Activated T-cell treated with anti-CD3 and anti-CD28 coated beads, Interleukin-2, amount 50 U/mL, for 48 hours (primary cell): ENCODE data around the gene RNF7.
A peak's percentile ranks its signal among the peaks of the same experiment; 100 is the strongest.
"Not testable (repeated sequence)": the region's sequence is repeated elsewhere in the genome, so short reads cannot be mapped to it uniquely, and the experiment has no call there.

Experiments used
- DNase-seq, 2 experiments: peaks; one replicate each; pipeline ENCODE4 v3.0.0-alpha.2; 2020

The RNF7 gene

DNA sequence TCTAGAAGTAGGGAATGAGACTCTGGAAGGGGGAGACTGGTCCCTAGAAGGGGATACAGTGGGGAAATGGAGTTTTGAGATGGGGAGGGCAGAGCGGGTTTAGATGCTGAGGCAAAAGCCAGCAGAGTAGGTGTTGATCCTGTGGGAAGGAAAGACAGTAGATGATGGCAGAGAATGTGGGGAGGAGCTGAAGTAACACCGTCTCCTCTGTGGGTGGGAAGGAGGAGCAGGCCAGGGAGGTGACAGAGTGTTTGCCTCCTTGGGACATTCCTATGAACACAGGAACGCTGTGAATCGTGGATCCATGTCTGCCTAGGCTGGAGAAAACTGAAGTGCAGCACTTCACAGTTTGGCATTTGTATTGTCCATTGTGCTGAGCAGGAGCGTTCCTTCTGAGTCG, 45.5 kb downstream of the RNF7 start:
- no peak for DNase-seq

DNA sequence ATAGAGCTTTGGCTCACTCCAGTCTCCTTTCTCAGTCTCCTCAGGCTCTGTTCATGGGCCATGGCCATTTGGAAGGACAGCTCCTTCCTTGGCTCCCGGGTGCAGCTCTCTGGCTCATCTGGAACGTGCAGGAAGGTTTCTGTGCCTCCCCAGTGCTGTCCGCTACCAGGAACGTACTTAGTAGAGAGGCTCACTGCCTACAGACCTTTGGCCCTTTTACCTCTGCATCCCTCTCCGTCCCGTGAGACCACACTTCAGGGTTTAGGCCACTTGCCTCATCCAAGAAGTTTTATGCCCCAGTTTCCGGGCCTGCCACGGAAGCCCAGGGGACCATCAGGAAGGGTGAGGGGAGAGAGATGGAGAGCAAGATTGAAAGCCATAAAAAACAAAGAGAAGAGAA, 46.0 kb downstream of the RNF7 start:
- DNase-seq, result no peak

DNA sequence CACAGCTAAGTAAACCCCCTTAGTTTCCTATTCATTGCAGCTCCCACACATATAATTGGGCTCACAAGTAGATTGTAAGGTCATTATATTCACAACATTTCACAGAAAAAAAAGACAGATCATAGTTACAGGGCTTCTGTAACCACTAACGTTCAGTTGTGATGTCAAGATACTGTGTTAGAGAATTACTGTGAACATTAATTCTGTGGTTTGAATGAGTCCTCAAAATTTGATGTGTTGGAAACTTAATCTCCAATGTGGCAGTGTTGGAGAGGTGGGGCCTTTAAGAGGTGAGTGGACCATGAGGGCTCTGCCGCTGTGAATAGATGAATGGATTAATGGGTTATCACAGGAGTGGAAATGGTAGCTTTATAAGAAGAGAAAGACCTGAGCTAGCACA, 46.4 kb downstream of the RNF7 start:
- no peak for DNase-seq

DNA sequence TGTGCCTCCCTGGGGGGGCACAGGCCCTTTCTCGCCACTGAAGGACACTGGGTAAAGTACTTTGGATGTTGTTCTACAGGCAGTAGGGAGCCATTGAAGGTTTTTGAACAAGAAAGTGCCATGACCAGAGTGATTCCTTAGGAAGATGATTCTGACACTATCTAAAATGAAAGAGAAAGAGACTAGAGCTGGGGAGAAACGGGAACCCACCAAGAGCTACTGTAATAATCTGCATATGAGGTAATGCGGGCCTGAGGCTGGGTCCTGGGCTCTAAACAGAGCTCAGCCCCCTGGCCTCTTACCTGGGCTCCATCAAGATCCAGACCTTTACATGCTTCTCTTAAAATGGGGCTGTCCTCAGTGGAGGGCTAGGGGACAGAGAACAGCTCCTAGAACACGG, 50.1 kb downstream of the RNF7 start:
- no peak for DNase-seq

DNA sequence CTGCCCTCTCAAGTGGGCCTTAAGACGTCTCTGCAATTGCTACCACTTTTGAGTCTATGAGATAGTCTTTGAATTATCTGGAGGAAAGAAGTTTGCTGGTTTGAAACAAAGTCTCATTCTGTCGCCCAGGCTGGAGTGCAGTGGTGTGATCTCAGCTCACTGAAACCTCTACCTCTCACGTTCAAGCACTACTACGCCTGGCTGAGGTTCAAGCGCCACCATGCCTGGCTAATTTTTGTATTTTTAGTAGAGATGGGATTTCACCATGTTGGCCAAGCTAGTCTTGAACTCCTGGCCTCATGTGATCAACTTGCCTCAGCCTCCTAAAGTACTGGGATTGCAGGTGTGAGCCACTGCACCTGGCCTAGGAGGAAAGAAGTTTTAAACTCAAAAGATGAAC, 50.7 kb downstream of the RNF7 start:
- DNase-seq, result not testable (repeated sequence)

DNA sequence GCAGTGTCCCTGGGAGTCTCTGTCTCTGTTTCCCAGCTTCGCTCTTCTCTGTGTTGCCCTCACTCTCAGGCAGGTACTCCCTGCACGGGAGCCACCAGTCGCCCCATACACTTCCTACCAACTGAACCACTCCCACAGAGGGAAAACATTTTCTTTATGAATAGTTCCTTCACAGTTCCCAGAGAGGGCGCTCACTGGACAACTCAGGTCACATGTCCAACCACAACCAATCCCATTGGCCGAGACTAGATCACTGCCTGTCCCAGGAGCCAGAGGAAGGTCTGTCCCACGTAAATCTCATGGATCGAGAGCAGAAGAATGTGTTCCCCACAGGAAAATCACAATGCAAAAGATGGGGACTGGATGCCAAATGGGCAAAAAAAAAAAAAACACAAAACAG, 51.2 kb downstream of the RNF7 start:
- DNase-seq, result no peak

DNA sequence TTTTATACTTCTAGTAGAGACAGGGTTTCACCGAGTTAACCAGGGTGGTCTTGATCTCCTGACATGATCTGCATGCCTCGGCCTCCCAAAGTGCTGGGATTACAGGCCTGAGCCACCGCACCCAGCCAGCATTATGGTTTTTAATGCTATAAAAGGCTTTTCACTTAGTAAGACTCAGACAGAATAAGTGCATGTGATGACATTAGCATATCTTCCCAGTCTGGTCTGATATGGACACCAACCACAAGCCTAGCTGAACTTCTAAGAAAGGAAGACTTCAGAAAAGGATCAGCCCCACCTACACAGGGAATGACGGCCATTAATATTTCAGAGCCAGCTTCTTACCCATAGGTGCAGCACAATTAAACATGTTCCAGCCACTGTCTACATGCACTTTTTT, 52.1 kb downstream of the RNF7 start:
- no peak for DNase-seq

DNA sequence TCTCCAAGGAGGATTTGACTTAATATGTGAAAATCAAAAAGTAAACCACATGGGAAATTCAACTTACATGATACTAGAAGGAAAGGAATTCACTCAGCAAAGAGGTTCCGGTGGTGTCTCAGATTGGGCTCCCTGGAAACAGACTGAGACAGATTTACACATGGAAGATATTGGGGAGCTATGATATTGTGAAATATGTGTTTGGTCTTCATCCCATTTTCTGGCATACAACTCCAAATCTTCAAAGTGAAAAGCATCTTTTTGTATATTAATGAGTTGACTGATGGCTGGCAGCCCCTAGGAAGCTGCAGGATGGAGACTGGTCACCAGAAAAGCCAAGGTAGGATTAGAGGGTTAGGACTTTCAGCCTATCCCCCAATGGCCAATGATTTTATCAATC, 54.4 kb downstream of the RNF7 start:
- DNase-seq, result no peak

DNA sequence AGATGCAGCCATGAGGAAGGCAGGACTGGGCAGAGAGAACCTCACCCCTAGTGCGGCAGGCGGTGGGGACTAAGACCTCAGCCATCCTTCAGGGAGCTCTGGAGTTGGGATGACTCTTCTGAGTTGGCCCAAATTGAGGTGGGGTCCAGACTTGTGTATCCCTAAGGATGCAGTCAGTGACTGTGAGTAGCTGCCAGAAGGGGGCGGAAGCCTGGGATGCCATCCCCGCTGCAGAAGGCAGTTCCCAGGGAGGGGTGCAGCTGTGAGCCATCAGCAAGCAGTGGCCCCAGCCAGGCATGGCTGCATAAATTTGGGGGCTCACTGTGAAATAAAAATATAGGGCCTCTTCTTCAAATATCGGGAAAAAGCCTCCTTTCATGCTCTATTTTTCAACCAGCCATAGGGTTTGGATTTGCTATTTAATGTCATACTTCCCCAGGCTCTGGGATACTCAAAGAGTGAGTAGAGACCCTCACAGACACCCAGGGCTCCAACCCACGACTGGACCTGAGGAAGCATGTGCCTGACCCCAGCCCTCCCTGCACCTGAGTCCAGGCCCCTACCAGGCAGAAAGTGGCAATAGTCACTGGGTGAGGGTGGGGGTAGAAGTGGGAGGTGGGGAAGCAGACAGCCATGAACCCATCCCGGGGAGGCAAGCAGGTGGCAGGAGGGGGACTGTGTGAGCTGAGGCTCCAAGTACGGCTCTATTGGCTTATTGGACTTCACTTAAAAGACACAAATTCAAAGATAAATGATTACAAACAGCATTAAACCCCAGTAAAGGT, 55.6 kb downstream of the RNF7 start:
- no peak for DNase-seq

DNA sequence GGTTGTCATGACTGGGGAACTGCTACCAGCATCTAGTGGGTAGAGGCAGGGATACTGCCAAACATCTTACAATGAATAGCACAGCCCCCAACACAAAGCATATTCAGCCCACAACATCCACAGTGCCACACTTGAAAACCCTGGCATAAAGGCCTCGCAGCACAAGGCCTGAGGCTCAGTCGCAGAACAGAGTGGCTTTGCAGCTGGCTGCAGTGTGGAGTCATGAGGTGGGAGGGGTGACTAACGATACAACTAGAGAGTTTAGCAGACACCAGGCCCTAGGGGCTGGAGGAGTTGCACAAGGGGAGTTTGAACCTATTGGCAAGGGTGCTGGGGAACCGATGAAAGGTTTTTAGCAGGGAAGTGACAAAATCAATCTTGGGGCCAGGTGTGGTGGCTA, 57.2 kb downstream of the RNF7 start:
- peak; percentile 34 to 49 for DNase-seq

DNA sequence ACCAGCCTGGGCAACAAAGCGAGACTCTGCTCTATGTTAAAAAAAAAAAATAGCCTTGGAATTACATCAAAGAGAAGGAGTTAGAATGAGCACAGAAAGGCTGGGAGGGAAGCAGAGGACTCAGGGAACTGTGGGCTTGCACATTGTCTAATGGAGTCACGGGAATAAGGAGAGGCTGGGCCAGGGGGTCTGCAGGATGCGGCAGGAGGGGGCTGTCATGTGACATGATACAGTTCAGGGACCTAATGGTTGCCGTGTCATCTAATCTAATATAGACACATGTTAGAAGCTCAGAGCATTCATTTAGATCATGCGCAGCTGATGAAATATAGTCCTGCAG, 57.6 kb downstream of the RNF7 start:
- DNase-seq, result no peak

DNA sequence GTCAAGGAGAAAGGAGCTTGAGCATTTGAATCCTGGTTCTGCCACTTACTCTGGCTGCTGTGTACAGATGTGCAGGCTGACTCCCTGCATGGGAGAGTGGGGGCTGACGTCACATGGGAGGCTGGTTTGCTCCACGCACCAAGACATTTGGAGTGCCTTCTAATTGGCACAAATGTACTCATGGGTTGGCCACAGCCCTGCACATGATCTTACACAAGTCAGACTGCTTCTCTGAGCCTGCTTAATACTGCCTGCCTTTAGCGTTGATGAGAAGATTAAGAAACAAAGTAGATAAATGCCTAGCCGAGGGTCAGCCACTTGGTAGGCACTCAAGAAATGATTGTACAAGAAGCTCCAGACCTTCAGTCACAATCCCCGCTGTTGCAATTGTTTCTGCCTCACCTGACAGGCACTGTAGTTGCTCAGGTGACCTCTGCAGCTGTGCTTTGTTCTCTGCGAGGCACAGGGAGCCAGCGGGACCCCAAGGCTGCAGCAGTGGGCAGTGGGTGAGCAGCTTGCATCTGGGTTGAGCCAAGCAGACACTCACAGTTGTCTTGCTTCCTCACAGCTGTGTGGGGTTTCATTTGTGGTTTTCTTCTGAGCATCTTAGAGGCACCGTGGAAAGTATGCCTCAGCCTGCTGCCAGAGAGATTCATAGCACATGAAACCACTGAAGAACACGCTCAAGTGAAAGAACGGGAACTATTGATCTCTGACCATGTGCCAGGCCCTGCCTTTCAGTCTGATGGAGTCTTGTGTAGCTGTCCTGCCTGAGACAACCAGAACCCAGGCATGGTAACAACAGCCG, 58.2 kb downstream of the RNF7 start:
- DNase-seq, result peak; percentile 80 to 83
